GM19324 (cell line): ENCODE measurements around the gene CCL13.

Experiments
- ATAC-seq: cut with Tn5 transposase; IDR thresholded peaks from one replicate; pipeline ENCODE4 v1.9.1; 2021; ENCODE audit warnings: mild to moderate bottlenecking, moderate library complexity; ENCODE audit not compliant: unreplicated experiment, low FRiP score

Gene CCL13

DNA sequence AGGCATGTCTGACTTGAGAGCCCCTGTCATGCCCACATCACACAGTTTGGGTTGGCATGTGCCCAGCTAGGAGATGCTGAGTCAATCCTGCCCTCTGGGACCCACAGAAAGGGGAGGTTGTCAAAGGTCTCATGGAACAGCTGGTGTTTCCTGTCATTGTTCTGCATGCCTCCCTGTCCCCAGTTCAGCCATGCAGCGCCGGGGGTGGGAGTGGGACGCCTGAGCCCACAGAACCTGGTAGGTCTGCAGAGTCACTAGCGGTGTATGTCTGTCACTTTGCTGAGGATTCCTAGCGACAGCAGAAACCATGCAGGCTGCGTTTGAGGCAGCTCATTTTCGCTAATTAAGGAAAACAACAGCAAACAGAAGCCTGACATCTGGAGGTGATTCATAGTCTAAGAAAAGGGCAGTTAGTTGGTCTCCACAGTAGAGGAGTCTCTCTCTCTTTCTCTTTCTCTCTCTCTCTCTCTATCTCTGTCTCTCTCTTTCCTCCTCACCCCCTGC is 26.4 kb downstream of the CCL13 start:
- ATAC-seq: no peak

DNA sequence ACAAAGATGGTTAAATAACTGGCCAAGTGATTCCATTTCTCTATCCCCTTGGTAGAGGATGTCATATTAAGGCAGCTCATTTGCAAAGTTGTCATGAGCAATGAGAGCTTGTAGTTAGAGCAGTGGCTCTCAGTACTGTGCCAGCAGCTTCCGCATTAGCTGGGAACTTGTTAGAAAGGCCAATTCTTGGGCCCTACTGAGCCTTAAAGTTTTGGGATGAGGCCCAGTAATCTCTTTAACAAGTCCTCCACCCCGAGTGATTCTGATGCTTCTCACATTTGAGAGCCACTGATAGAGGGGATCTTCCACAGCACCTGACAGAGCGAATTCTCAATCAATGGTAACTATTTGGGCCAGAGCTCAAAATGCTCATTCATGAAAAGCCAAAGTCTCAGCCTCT is 26.9 kb downstream of the CCL13 start:
- no peak for ATAC-seq

DNA sequence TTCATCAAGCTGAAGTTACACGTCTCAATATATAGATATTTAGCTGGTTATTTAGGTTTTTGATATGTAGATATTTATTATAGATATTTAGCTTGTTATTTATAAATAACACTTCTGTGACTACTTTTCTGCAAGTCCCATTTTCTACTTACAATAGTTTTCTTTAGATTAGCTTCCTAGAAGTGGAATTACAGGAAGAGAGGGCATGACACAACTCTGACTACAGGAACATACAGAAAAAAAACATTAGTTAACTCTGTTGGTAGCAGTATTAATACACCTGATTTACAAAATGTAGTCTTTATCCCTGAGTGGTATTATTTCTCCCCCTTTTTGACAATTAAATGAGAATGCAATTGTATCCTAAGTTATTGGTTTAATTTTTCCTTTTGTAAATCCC is 28.0 kb downstream of the CCL13 start:
- no peak for ATAC-seq

DNA sequence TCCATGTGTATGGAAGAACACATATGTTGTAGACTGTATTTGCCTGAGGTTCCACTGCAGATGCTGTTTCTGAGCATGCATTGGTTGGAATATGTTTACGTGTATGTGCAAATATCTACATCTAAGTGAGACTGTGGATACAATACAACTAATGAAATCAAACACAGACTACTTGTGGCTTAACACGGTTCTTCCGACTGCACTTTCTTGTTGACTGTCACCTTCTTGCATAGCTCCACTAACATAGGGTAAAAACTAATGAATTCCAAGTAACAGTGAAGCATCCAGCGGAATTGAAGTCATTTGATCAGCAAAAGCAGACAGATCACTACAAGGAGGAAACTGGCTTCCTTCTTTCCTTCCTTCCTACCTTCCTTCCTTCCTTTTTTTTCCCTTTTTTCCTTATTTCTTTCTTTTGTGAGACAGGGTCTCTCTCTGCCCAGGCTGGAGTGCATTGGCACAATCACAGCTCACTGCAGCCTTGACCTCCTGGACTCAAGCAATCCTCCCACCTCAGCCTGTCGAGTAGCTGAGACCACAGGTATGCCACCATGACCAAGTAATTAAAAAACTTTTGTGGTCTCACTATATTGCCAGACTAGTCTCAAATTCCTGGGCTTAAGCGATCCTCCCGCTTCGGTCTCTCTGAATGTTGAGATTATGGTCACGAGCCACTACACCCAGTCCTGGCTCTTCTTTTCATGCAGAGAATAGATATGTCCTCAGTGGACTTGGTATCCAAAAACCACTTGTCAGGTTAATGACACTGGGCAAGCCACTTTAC is 28.7 kb downstream of the CCL13 start:
- ATAC-seq: no peak

DNA sequence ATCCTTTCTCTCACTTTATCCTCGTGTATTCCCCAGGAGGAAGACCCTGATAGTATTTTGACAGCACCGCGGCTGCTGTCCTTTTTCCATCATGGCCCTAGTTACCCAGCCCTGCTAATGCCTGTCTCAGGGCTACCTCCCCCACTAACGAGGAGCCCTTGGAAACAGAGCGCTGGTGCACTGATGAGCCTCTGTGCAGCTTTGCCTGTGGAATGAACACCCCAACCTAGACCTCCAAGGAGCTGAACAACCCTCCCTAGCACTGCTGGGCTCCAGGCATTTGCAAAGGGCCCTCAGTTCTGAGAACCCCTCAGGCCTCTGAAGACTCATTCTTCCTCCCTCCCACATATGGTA is 30.0 kb downstream of the CCL13 start:
- no peak for ATAC-seq

DNA sequence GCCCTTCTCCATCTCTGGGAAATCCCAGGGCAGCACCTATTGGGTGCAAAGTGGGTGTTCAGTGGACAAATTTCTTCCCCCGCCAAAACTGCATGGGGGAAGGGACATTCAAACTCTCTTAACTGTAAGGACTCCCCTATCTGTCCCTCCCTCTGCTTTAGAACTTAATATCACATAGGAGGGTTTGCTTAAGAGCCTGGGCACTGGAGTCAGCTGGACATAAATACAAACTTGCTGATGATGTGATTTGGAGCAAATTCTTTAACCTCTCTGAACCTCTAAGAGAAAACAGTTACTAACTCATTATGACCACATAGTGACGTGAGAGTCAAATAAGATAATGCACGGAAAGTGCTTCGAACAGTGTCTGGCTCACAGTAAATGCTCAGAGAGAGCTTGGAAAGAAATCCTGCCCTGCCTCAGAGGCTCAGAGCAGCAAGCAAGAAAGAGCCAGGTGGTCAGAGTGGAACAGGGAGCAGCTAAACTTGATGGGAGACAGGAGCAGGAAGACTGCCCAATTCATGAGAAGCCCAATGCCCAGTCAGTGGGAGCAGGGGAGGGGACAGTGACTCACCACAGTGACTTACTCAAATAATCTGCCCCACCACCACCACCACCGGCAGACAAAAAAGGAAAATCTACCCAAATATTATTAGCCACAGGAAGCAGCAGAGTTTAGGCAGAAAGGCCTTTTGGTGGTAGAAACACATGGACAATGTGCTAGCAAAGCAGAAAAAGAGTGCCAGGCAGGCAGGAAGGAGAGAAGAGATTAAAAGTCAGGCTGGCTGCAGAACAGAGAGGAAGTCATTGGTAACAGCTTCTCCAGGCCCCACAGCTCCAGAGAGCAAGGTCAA is 30.6 kb downstream of the CCL13 start:
- no peak for ATAC-seq

DNA sequence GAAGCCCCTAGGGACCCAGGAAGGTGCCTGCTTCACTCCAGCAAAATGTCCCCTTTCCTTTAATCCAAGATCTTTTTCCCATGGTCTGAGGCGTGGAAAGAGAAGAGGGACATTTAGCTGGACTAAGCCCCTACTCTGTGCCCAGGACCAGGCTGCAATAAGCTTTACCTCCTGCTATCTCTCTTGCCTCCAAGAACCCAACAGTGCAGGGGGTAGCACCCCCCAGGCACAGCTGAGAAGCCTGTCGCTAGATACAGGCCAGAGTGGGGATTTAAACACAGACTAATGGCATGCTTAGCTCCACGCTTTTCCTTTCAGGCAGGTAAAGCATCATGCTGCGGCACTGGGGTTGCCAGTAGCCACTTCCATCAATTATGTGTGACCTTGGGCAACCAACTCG is 31.3 kb downstream of the CCL13 start:
- no peak for ATAC-seq

DNA sequence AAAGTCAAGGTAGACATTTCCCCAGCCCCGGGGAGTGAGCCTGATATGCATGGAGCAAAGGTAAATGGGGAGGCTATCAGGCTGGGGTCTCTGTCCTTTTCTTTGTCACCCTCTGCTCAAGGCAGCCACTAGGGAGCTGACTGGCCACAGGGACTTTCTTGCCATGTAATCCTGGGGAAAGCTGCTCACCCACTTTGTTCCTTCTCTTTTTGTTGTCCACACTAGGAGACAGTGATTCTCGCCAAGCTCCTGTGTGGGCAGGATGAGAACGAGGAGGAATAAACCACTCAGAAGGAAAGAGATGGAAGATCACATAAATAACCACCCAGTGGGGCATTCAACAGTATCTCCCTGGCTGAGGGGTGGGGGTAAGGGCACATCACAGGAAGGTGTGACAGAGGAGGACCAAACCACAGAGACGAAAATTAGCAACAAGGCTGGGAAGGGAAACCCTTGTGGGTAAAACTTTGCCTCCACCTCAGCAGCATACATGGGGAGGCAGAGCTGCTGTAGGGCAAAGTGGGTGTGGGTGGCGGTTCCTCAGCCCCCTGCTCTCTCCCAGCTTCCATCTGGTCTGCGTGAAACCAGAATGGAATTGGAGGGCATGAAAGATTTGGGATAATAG is 33.0 kb downstream of the CCL13 start:
- ATAC-seq: no peak

DNA sequence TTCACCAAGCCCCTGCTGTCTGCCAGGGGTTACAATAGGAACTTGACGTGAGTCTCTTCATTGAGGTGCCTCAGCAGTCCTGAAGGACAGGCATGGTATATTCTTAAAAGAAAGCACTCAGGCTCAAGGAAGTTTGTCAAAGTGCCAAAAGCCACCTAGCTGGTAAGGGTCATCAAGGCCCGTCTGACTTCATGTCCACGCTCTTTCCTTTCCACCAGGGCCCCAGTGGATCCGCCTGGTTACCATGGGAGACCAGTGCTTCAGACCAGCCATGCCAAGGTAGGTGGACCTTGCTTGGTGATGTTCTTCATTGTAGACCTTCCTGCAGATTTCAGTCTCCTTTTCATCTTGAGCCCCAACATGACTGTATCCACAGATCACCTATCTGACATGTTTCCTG is 34.4 kb downstream of the CCL13 start:
- ATAC-seq: no peak

DNA sequence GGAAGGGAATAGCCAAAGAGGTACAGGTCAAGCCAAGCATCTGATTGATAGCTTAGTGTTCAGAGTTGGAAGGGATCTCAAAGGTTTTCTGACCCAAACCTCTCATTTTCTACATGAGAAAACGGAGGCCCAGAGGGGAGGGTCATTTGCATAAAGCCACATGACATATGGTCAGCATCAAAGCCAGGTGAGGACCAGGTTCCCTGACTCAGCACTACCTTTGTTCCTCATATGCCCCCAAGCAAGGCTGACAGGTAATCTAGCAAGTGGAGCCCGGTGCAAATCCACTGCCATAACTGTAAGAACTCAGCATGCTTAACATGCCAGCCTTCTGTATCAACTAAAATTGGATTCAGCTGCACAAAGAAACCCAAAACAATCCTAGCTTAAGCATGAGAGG is 35.0 kb downstream of the CCL13 start:
- ATAC-seq: no peak

DNA sequence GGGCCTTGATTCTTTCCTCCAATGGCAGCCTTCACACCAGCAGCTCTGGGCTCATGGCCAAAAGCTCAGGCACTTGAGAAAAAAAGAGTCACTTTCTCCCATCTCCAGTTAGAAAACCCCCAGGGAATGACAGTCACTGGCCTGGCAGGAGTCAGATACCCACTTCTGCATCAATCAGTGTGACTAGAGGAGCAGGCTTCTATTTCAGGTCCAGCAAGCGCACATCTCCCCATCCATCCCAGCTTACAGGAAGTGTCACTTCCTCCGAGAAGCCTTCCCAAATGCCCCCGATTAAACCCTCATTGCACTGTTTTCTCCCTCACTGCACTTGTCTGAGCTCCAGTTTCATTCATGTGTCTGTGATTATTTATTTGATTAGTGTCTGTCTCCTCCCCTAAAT is 37.1 kb downstream of the CCL13 start:
- no peak for ATAC-seq

DNA sequence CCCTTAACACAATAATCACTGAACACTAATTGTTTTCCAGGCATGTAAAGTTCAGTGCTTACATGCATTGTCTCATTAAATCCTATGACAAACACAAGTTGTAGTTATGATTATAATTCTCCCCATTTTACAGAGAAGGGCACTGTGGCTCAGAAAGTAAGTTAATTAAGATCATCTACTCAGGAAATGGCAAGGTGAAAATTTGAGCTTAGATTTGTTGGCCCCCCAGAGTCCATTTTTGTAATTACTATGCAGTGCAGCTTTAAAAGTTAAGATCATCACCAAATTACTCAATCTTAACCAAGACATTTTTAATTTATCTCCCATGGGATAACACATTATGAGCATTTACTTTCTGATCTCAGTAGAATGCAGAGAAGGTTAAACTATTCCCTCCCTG is 41.0 kb downstream of the CCL13 start:
- ATAC-seq: no peak

DNA sequence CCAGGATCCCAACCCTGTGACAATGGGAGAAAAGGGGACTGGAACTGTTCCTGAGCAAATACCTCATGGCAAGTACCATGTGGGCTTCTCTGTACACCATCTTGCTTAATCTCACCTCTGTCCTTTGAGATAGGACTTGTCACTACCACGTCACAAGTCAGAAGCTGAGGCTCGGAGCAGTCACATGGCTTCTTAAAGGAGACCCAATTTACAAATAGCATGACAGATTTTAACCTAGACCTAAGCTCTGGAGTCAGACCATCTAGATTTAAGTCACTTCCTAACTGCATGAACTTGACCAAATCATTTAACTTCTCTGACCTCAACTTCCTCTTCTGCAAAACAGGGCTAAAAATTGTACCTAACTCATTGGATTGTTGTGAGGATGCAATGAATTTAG is 42.7 kb downstream of the CCL13 start:
- no peak for ATAC-seq

DNA sequence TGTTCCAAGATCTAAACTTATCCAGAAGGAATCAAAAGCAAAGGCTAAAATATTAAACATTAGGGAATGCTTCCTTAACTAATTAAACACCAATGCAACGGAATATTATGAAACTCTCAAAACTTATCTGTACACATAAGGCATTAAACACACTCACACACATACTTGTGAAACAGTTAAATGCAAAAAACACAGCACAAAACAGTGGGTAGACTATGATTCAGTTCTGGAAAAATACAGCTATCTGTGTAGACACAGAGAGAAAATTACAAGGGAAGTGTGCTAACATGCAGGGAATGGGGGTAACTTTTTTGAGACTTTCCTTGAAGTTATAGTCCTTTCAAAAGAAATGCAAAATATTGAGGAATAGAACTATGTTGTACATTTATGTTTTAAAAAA is 43.4 kb downstream of the CCL13 start:
- no peak for ATAC-seq

DNA sequence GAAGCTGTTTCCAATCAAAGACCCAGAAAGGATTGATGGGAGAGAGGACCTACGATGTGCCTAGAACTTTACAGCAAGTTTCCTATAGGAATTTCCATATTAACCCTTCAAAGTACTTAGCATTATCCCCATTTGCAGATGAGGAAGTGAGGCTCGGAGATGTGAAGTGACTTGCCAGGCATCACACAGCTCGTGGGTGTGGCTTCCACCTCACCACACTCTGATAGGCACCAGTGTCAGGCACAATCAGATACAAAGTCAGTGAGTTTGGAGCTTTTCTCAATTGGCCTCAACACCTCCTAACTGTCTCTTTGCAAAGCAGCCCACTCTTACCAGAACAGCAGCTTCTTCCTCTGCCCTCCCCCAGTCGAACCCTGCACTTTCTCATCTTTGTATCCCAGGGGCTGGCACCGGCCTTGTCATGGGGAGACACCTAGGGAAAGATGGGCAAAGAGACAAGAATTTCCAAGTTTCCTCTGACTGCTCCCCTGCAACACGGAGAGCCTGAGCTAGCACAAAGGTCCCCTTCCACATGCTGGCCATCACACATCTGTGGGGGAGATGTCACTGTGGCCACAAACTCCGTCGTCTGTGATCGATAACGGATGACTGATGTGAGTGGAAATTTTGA is 44.1 kb downstream of the CCL13 start:
- no peak for ATAC-seq

DNA sequence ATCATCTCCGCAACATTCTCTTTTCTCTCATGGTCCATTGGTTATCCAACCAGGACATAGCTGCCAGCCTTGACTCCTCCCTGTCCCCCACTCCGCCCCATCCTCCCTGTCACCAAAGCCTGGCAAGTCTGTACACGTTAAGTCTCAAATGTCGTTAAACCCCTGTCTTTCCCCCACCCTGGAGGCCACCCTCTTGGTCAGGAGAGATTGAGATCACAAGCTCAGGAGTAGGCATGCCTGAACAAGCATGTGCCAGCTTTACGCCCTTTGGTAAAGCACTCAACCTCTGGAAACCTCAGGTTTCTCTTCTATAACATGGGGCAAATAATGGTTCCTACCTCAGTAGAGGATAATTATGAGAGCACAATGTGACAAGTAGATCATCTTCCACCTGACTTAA is 44.9 kb downstream of the CCL13 start:
- no peak for ATAC-seq

DNA sequence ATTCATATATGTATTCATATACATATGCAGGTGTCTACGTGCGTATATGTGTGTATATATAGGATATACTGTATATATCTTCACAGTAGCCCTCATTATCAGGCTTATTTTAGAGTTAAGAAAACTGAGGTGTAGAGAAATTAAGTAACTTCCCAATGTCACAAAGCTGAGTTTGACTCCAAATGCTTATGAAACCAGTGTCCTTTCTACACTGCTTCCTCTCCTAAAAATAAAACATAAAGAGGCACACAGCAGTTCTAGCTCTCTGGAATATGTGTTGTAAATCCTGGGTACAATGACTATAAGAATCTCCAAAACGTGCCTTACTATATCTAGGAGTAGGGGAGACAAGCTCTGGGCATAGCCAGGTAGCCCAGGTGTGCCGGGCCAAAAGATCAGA is 46.7 kb downstream of the CCL13 start:
- no peak for ATAC-seq

DNA sequence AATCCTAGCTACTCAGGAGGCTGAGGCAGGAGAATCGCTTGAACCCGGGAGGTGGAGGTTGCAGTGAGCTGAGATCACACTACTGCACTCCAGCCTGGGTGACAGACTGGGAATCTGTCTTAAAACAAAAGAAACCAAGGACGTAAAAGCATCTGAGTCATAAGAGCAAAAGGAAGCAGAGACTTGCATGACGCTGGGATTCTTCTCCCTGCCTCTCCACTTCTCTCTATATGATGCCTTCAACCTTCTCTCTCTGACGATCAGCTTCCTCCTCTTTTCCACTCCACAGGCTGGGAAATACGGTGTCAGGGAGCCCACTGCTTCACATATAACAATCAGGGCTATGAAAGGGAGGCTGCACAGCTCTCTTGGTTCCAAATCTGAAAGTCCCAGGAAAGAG is 49.9 kb downstream of the CCL13 start:
- no peak for ATAC-seq
